SK-N-SH treated with all-trans-retinoic acid at 6 μM for 48 hours (cell line): ENCODE measurements around the gene COX6B1.

ENCODE experiments used
- ATAC-seq: fragments of 200-7000 bp; cut with Tn5 transposase; 3 replicates; pipeline ENCODE4 v1.9.1; 2020; ENCODE audit warnings: mild to moderate bottlenecking, moderate library complexity
- BACH2 ChIP-seq: fragments of 250-450 bp; sonication (Bioruptor Pico); IDR thresholded peaks from 2 replicates; pipeline ENCODE4 v1.9.0; 2021; ENCODE audit warnings: mild to moderate bottlenecking, borderline replicate concordance
- CSDC2 ChIP-seq: fragments of 250-450 bp; sonication (Bioruptor Pico); IDR thresholded peaks from 2 replicates; pipeline ENCODE4 v1.5.0; 2020; ENCODE audit warnings: mild to moderate bottlenecking, moderate library complexity
- ESRRG ChIP-seq: fragments of 250-450 bp; sonication (Bioruptor Pico); IDR thresholded peaks from 2 replicates; pipeline ENCODE4 v1.6.1; 2021; ENCODE audit warnings: mild to moderate bottlenecking
- GLIS3 ChIP-seq: fragments of 250-450 bp; sonication (Bioruptor Pico); IDR thresholded peaks from 2 replicates; pipeline ENCODE4 v1.5.0; 2020; ENCODE audit warnings: mild to moderate bottlenecking, moderate library complexity
- ISL1 ChIP-seq: fragments of 250-450 bp; sonication (Bioruptor Pico); IDR thresholded peaks from 2 replicates; pipeline ENCODE4 v2.1.2; 2022; ENCODE audit warnings: mild to moderate bottlenecking, moderate library complexity
- OSR1 ChIP-seq: fragments of 250-450 bp; sonication (Bioruptor Pico); IDR thresholded peaks from 2 replicates; pipeline ENCODE4 v1.8.0; 2022; ENCODE audit warnings: moderate library complexity, mild to moderate bottlenecking, inconsistent platforms
- PPARA ChIP-seq: fragments of 250-450 bp; sonication (Bioruptor Pico); IDR thresholded peaks from 2 replicates; pipeline ENCODE4 v1.5.0; 2020; ENCODE audit warnings: mild to moderate bottlenecking, borderline replicate concordance
- RARB ChIP-seq: fragments of 250-450 bp; sonication (Bioruptor Pico); IDR thresholded peaks from 2 replicates; pipeline ENCODE4 v1.8.0; 2021; ENCODE audit warnings: mild to moderate bottlenecking, moderate library complexity
- SNAI2 ChIP-seq: fragments of 250-450 bp; sonication (Bioruptor Pico); IDR thresholded peaks from 2 replicates; pipeline ENCODE4 v1.5.0; 2020; ENCODE audit warnings: mild to moderate bottlenecking, moderate library complexity
- TOX ChIP-seq: fragments of 250-450 bp; sonication (Bioruptor Pico); IDR thresholded peaks from 2 replicates; pipeline ENCODE4 v1.8.0; 2021; ENCODE audit warnings: mild to moderate bottlenecking, moderate library complexity, borderline replicate concordance
- ZC3H10 ChIP-seq: fragments of 250-450 bp; sonication (Bioruptor Pico); IDR thresholded peaks from 2 replicates; pipeline ENCODE4 v1.5.1; 2021; ENCODE audit warnings: mild to moderate bottlenecking, moderate library complexity
- ZFP3 ChIP-seq: fragments of 250-450 bp; sonication (Bioruptor Pico); IDR thresholded peaks from 2 replicates; pipeline ENCODE4 v1.5.0; 2020; ENCODE audit warnings: mild to moderate bottlenecking, moderate library complexity
- ZFP30 ChIP-seq: fragments of 450-650 bp; formaldehyde crosslinking; IDR thresholded peaks from 2 replicates; pipeline ENCODE4 v1.5.0; 2022; ENCODE audit warnings: mild to moderate bottlenecking, moderate library complexity
- ZNF565 ChIP-seq: fragments of 450-650 bp; formaldehyde crosslinking; conservative IDR thresholded peaks from 2 replicates; pipeline ENCODE4 v1.5.0; 2020; ENCODE audit warnings: low read depth, mild to moderate bottlenecking, moderate library complexity
- ZNF70 ChIP-seq: fragments of 450-650 bp; formaldehyde crosslinking; IDR thresholded peaks from 2 replicates; pipeline ENCODE4 v1.5.0; 2020; ENCODE audit warnings: mild to moderate bottlenecking, moderate library complexity
- ZNF8 ChIP-seq: fragments of 450-650 bp; formaldehyde crosslinking; IDR thresholded peaks from 2 replicates; pipeline ENCODE4 v1.5.0; 2020; ENCODE audit warnings: mild to moderate bottlenecking, moderate library complexity
- TF ChIP-seq, protein P1 (sequence below): fragments of 250-450 bp; sonication (Bioruptor Pico); IDR thresholded peaks from 2 replicates; pipeline ENCODE4 v1.8.0; 2020; ENCODE audit warnings: mild to moderate bottlenecking, moderate library complexity, borderline replicate concordance
- TF ChIP-seq, protein P2 (sequence below): fragments of 250-450 bp; sonication (Bioruptor Pico); IDR thresholded peaks from 2 replicates; pipeline ENCODE4 v1.5.0; 2020; ENCODE audit warnings: mild to moderate bottlenecking, moderate library complexity
- TF ChIP-seq, protein P3 (sequence below): fragments of 250-450 bp; sonication (Bioruptor Pico); IDR thresholded peaks from 2 replicates; pipeline ENCODE4 v1.5.1; 2021; ENCODE audit warnings: mild to moderate bottlenecking, moderate library complexity

The COX6B1 gene

DNA sequence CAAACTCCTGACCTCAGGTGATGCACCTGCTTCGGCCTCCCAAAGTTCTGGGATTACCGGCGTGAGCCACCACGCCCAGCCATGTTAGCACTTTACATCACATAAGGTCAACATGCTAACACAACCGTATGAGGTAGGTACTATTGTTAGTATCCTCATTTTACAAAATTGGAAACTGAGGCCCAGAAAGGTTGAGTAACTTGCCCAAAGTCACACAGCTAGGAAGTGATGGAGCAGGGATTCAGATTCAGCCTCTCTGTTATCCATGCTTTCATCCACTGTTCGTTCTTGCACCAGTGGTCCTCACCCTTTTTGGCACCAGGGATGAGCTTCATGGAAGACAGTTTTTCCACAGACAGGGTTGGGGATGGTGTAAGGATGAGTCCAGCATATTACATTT lies 8.6 kb downstream of the COX6B1 start:
- ATAC-seq: no peak
- TF ChIP-seq, protein P1, sequence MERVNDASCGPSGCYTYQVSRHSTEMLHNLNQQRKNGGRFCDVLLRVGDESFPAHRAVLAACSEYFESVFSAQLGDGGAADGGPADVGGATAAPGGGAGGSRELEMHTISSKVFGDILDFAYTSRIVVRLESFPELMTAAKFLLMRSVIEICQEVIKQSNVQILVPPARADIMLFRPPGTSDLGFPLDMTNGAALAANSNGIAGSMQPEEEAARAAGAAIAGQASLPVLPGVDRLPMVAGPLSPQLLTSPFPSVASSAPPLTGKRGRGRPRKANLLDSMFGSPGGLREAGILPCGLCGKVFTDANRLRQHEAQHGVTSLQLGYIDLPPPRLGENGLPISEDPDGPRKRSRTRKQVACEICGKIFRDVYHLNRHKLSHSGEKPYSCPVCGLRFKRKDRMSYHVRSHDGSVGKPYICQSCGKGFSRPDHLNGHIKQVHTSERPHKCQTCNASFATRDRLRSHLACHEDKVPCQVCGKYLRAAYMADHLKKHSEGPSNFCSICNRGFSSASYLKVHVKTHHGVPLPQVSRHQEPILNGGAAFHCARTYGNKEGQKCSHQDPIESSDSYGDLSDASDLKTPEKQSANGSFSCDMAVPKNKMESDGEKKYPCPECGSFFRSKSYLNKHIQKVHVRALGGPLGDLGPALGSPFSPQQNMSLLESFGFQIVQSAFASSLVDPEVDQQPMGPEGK: no peak
- no peak for TF ChIP-seq RARB (CRISPR knock-in tag)
- TF ChIP-seq, protein P2, sequence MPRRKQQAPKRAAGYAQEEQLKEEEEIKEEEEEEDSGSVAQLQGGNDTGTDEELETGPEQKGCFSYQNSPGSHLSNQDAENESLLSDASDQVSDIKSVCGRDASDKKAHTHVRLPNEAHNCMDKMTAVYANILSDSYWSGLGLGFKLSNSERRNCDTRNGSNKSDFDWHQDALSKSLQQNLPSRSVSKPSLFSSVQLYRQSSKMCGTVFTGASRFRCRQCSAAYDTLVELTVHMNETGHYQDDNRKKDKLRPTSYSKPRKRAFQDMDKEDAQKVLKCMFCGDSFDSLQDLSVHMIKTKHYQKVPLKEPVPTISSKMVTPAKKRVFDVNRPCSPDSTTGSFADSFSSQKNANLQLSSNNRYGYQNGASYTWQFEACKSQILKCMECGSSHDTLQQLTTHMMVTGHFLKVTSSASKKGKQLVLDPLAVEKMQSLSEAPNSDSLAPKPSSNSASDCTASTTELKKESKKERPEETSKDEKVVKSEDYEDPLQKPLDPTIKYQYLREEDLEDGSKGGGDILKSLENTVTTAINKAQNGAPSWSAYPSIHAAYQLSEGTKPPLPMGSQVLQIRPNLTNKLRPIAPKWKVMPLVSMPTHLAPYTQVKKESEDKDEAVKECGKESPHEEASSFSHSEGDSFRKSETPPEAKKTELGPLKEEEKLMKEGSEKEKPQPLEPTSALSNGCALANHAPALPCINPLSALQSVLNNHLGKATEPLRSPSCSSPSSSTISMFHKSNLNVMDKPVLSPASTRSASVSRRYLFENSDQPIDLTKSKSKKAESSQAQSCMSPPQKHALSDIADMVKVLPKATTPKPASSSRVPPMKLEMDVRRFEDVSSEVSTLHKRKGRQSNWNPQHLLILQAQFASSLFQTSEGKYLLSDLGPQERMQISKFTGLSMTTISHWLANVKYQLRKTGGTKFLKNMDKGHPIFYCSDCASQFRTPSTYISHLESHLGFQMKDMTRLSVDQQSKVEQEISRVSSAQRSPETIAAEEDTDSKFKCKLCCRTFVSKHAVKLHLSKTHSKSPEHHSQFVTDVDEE: no peak
- TF ChIP-seq ZNF70 (CRISPR knock-in tag): no peak
- TF ChIP-seq CSDC2 (CRISPR knock-in tag): no peak
- TF ChIP-seq ZNF8: no peak
- TF ChIP-seq, protein P3, sequence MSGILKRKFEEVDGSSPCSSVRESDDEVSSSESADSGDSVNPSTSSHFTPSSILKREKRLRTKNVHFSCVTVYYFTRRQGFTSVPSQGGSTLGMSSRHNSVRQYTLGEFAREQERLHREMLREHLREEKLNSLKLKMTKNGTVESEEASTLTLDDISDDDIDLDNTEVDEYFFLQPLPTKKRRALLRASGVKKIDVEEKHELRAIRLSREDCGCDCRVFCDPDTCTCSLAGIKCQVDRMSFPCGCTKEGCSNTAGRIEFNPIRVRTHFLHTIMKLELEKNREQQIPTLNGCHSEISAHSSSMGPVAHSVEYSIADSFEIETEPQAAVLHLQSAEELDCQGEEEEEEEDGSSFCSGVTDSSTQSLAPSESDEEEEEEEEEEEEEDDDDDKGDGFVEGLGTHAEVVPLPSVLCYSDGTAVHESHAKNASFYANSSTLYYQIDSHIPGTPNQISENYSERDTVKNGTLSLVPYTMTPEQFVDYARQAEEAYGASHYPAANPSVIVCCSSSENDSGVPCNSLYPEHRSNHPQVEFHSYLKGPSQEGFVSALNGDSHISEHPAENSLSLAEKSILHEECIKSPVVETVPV (CRISPR knock-in tag): no peak
- TF ChIP-seq ZFP3: no peak
- no peak for TF ChIP-seq PPARA (CRISPR knock-in tag)
- no peak for TF ChIP-seq ZNF565 (CRISPR knock-in tag)

DNA sequence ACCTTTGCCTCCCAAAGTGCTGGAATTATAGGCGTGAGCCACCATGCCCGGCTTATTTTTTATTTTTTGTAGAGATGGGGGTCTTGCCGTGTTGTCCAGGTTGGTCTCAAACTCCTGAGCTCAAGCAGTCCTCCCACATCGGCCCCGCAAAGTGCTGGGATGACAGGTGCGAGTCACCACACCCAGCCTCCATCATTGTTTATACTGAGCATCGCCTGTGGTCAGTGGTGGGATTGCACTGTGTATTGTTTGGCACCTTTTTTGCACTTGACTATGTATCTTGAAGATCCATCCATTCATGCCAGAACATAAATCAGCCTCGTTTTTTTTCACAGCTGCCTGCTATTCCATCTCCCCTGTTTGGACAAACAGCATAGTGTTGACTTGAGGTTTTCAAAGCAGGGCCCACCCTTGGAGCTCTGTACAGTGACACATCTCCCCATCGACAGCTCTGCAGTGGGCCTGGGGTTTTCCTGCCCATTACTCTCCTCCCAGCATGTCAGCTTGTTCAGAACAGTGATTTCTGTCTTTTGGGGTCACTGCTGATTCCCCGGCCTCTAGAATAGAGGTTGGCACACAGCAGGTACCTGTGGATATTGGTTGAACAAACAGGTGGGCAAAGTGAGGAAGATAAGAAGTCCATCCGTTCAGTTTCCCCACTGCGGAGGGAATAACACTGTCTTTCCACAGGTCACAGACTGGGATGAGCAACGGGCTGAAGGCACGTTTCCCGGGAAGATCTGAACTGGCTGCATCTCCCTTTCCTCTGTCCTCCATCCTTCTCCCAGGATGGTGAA lies 10.0 kb downstream of the COX6B1 start:
- ATAC-seq: peak; percentile 56; the same call in 1 of the 3 replicates
- TF ChIP-seq SNAI2: no peak
- TF ChIP-seq, protein P1: no peak

DNA sequence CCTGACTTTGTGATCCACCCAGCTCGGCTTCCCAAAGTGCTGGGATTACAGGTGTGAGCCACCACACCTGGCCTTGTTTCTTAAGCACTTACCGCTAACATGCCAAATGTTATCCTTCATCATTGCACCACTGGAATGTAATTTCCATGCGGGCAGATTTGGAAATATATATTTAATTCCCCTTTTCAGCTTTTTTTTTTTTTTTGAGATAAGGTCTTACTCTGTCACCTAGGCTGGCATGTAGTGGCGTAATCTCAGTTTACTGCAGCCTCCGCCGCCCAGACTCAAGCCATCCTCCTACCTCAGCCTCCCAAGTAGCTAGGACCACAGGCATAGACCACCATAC lies 13.8 kb downstream of the COX6B1 start:
- ATAC-seq: no peak
- TF ChIP-seq, protein P3 (CRISPR knock-in tag): no peak
- TF ChIP-seq ZFP3: no peak
- TF ChIP-seq TOX (CRISPR knock-in tag): no peak
- no peak for TF ChIP-seq GLIS3
- no peak for TF ChIP-seq ISL1 (CRISPR knock-in tag)
- TF ChIP-seq, protein P1: no peak
- no peak for TF ChIP-seq ZNF565 (CRISPR knock-in tag)
- no peak for TF ChIP-seq ZNF8
- no peak for TF ChIP-seq ZC3H10 (CRISPR knock-in tag)
- no peak for TF ChIP-seq ESRRG (CRISPR knock-in tag)
- no peak for TF ChIP-seq PPARA (CRISPR knock-in tag)
- TF ChIP-seq OSR1: no peak
- no peak for TF ChIP-seq ZFP30
- TF ChIP-seq BACH2 (CRISPR knock-in tag): no peak
- no peak for TF ChIP-seq CSDC2 (CRISPR knock-in tag)
